Uterus (tissue), 4 donors: ENCODE measurements around the gene CARD18. TPM values are rescaled to one million over a fixed set of nuclear protein-coding genes. Genes with fewer than 3 reads are reported as not detected.

Source experiments
- DNase-seq, 2 donors: peaks; one replicate each; pipeline ENCODE4 v3.0.0-alpha.2; 2019 to 2020
- H3K27ac ChIP-seq, 2 donors: fragments of 200-600 bp; sonication (generic); 1 replicate in 1 of 2; 2 replicates in 1 of 2; pipeline ENCODE4 v1.5.1; 2016 to 2018
- H3K27me3 ChIP-seq, 2 donors: fragments of 200-600 bp; sonication (generic); one replicate each; pipeline ENCODE4 v1.5.1; 2018 to 2019; ENCODE audit warnings: control low read depth in 1 of 2
- H3K36me3 ChIP-seq, 2 donors: fragments of 200-600 bp; sonication (generic); one replicate each; pipeline ENCODE4 v1.5.1; 2019; ENCODE audit warnings: control low read depth in 1 of 2
- H3K4me1 ChIP-seq, 2 donors: fragments of 200-600 bp; sonication (generic); one replicate each; pipeline ENCODE4 v1.5.1; 2018 to 2019; ENCODE audit warnings: control low read depth in 1 of 2
- H3K4me3 ChIP-seq, 2 donors: fragments of 200-600 bp; sonication (generic); 1 replicate in 1 of 2; 2 replicates in 1 of 2; pipeline ENCODE4 v1.5.1; 2018 to 2019; ENCODE audit warnings: mild to moderate bottlenecking in 1 of 2
- H3K9me3 ChIP-seq, 2 donors: fragments of 200-600 bp; sonication (generic); one replicate each; pipeline ENCODE4 v1.5.1; 2019; ENCODE audit warnings: control low read depth in 1 of 2
- CTCF ChIP-seq, 4 experiments: fragments of 200-600 bp in 2 of 4; fragments of 450-650 bp in 2 of 4; sonication (generic) in 2 of 4; IDR thresholded peaks; one replicate each; pipeline ENCODE4 v1.5.1; 2016 to 2019; ENCODE audit warnings: antibody characterized with exemption in 4 of 4, mild to moderate bottlenecking in 2 of 4, moderate library complexity in 1 of 4
- POLR2A ChIP-seq, 2 donors: fragments of 450-650 bp; IDR thresholded peaks; one replicate each; pipeline ENCODE4 v1.6.1; 2016; ENCODE audit warnings: antibody characterized with exemption in 2 of 2, mild to moderate bottlenecking in 1 of 2, moderate library complexity in 1 of 2
- intact Hi-C: fragments of 100-400 bp; cut with DNase I; formaldehyde crosslinking; loops from one replicate; pipeline ENCODE4 v1.15.1; 2023; ENCODE audit warnings: low total_unique reads
- total RNA-seq, 4 donors: library from RNA; depleted of rRNA in 3 of 4; stranded (reverse); fragments of >200 nt in 3 of 4; gene quantifications; one replicate each; pipeline versions ENCODE4 v1.1.0 to v1.2.4, GENCODE V29; 2014 to 2023
- donor health status: DM: yes; HTN: yes; CAD: no.

CARD18 gene
- total RNA-seq, 4 donors from 2014 or later, result not detected

GRCh38 chr11:105092256-105093239, 47.0 kb downstream of the CARD18 start:
- TF ChIP-seq CTCF (IDR thresholded peaks at IDR 0.05) (no peak), POLR2A (IDR thresholded peaks at IDR 0.05) (no peak)
- Histone ChIP-seq H3K4me3 (no peak overlapping the region), H3K27me3 (no peaks in the 10 kb centered on the region), H3K27ac (no peak overlapping the region), H3K4me1 (no peaks in the 10 kb centered on the region), H3K36me3 (no peaks in the 10 kb centered on the region), H3K9me3 (no peaks in the 10 kb centered on the region)
- intact Hi-C loops, result no loop called here
- no peak for DNase-seq

Other genes starting within 250 kb of the CARD18 start
- 10 to 100 TPM in 1 of 4 donors, 1 to 10 TPM in 3; 1.2 to 20.7 (median 4.9) TPM for gene CASP12, start 241.3 kb downstream of the CARD18 start, total RNA-seq
- 10 to 100 TPM; 39.4 to 67.1 (median 59.8) TPM for gene CASP4, start 171.2 kb downstream of the CARD18 start, total RNA-seq
- not detected for gene CASP5, start 116.6 kb downstream of the CARD18 start, total RNA-seq
- 10 to 100 TPM in 3 of 4 donors, 1 to 10 TPM in 1; 5.8 to 33.8 (median 16.9) TPM for gene CASP1, start 104.6 kb downstream of the CARD18 start, total RNA-seq
- 10 to 100 TPM in 1 of 4 donors, 1 to 10 TPM in 1, not detected in 2; 3.7 to 17.0 TPM for gene CARD16, start 94.4 kb downstream of the CARD18 start, total RNA-seq